HG03097 (cell line): Measurements from ENCODE around the gene EPYC.

ENCODE experiments used
- ATAC-seq: cut with Tn5 transposase; IDR thresholded peaks from one replicate; pipeline ENCODE4 v1.9.1; 2021; ENCODE audit not compliant: unreplicated experiment, low FRiP score

Gene EPYC

GRCh38 chr12:91004872-91005271 lies at the start of gene EPYC:
TSS of gene EPYC (minus strand) at chr12:91004972. CDS start at chr12:91002565, 2,407 bp downstream.
- no peak for ATAC-seq

GRCh38 chr12:91053951-91054715 lies 49.4 kb upstream of the EPYC start:
- no peak for ATAC-seq

GRCh38 chr12:91052026-91052425 lies 47.3 kb upstream of the EPYC start:
- no peak for ATAC-seq

- no peak for ATAC-seq
Measured at GRCh38 chr12:91044586-91044985, 39.8 kb upstream of the EPYC start.

- no peak for ATAC-seq
Measured at GRCh38 chr12:91043408-91043807, 38.6 kb upstream of the EPYC start.

GRCh38 chr12:91040096-91040755 lies 35.5 kb upstream of the EPYC start:
- ATAC-seq = no peak

GRCh38 chr12:91037276-91037675 lies 32.5 kb upstream of the EPYC start:
- ATAC-seq = no peak

GRCh38 chr12:91033251-91033650 lies 28.5 kb upstream of the EPYC start:
- ATAC-seq = no peak

GRCh38 chr12:91023326-91024004 lies 18.7 kb upstream of the EPYC start:
- ATAC-seq = no peak

- no peak for ATAC-seq
Measured at GRCh38 chr12:91021076-91021475, 16.3 kb upstream of the EPYC start.

- no peak for ATAC-seq
Measured at GRCh38 chr12:91019455-91019854, 14.7 kb upstream of the EPYC start.

- ATAC-seq = no peak
Measured at GRCh38 chr12:91017511-91018263, 12.9 kb upstream of the EPYC start.

- ATAC-seq = no peak
Measured at GRCh38 chr12:91017043-91017442, 12.3 kb upstream of the EPYC start.

GRCh38 chr12:91009319-91009950 lies 4.7 kb upstream of the EPYC start:
- ATAC-seq = peak; percentile 94

- ATAC-seq = peak; percentile 61
Measured at GRCh38 chr12:91007531-91008290, 2.9 kb upstream of the EPYC start.

GRCh38 chr12:91003737-91004136 lies 1.0 kb downstream of the EPYC start:
- ATAC-seq = no peak

- ATAC-seq = no peak
Measured at GRCh38 chr12:91001306-91001705, 3.5 kb downstream of the EPYC start.

GRCh38 chr12:90999966-91000365 lies 4.8 kb downstream of the EPYC start:
- no peak for ATAC-seq

GRCh38 chr12:90999527-90999926 lies 5.2 kb downstream of the EPYC start:
- ATAC-seq = no peak

- ATAC-seq = no peak
Measured at GRCh38 chr12:90995010-90995409, 9.8 kb downstream of the EPYC start.
